ENCODE results near the gene TRAF3IP3.

DNA sequence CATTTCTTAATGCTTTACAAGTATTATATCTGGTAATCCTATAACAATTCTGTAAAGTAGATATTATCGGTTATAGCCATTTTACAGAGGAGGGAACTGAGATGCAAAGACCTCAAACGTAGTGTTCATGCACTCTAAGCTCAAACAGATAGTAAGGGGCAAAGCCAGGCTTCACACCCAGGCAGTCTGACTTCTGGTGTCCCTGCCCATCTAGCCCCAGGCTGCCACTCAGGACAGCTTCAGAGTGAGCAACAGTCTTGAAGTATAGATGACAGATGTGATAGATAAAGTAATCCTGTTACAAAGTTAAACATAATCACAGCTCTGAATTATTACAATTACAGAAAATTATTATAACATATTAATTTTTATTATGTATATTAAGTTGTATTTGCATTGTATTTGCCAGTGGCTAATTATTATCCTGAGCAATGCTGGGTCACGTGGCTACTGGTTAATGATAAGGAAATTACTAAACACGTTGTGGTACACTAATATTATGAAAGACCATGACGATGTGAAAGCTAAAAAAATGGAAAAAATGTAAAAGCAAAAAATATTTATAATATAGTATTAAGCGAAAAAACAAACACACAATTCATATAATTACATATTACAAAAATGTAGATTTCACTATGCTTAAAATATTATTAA lies 6.1 kb upstream of the TRAF3IP3 start:
- TF ChIP-seq CTCF (conservative IDR thresholded peaks at IDR 0.05 in 1 of 2, IDR thresholded peaks at IDR 0.05 in 1 of 2; ENCODE audit: low read depth in 1 of 2, low read length in 2 of 2): no peak
- TF ChIP-seq EZH2 (IDR thresholded peaks at IDR 0.05; ENCODE audit: low read length, missing control alignments): no peak

All from fibroblast of lung (primary cell).